ENCODE measurements around the gene CASK. TPM values are rescaled to one million over a fixed set of nuclear protein-coding genes. Genes with fewer than 3 reads are reported as not detected.

Gene CASK
- total and polyA plus RNA-seq, 4 donors: 3.6 to 14.8 (median 6.2) TPM

DNA sequence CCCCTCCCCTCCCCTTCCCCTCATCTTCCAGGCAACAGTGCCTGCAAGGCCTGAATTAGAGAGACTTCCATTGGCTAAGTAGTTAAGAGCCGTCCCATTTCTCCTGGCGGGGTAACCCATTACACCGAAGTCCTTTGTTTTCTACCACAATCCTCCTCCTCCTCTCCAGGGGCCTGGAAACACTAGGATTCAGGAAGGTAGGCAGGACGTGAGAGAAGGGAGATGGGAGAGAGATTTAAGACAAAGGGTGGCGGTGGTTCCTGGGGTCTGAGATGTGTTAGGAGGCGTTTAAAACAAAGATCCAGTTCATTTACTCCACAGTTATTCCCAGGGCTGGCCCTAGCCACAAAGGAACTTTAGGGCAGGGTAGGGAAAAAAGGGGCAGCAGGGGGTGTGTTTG, 448.2 kb downstream of the CASK start:
- no peaks in the 10 kb centered on the region for H3K9me3 ChIP-seq (ENCODE audit: control insufficient read depth in 4 of 4, low read length in 3 of 4)
- H3K4me3 ChIP-seq (ENCODE audit: low read depth in 1 of 3, low read length in 3 of 3): no peak overlapping the region
- H3K27ac ChIP-seq (ENCODE audit: low read depth in 1 of 2, low read length in 2 of 2): no peak overlapping the region
- no peaks in the 10 kb centered on the region for H3K4me1 ChIP-seq (ENCODE audit: control insufficient read depth in 4 of 4, insufficient read depth in 4 of 4, low read length in 3 of 4)
- H3K36me3 ChIP-seq (ENCODE audit: control insufficient read depth in 4 of 4, insufficient read depth in 3 of 4, low read depth in 1 of 4, low read length in 3 of 4): no peaks in the 10 kb centered on the region
- H3K9ac ChIP-seq (ENCODE audit: low read depth in 1 of 2, low read length in 2 of 2): no peak overlapping the region
- no peak for DNase-seq (ENCODE audit: low spot score)
- H3K27me3 ChIP-seq (ENCODE audit: control insufficient read depth in 4 of 4, insufficient read depth in 4 of 4, low read length in 3 of 4): no peaks in the 10 kb centered on the region
- WGBS: 90% methylated on average over 6 of the region's 6 CpGs
- TF ChIP-seq JUND (IDR thresholded peaks at IDR 0.05) (no peak), RXRA (IDR thresholded peaks at IDR 0.05) (no peak), HNF4G (IDR thresholded peaks at IDR 0.05) (no peak), SP1 (IDR thresholded peaks at IDR 0.05) (no peak), RAD21 (IDR thresholded peaks at IDR 0.05) (no peak), YY1 (IDR thresholded peaks at IDR 0.05) (no peak), HNF4A (conservative IDR thresholded peaks at IDR 0.05) (no peak), GABPA (IDR thresholded peaks at IDR 0.05 in 1 of 2, conservative IDR thresholded peaks at IDR 0.05 in 1 of 2) (no peak), TAF1 (conservative IDR thresholded peaks at IDR 0.05) (no peak), EGR1 (IDR thresholded peaks at IDR 0.05; ENCODE audit: low read depth in 2 of 2) (no peak), NR2F2 (IDR thresholded peaks at IDR 0.05) (no peak), FOXA1 (IDR thresholded peaks at IDR 0.05) (no peak), FOXA2 (IDR thresholded peaks at IDR 0.05) (no peak)
- TF ChIP-seq, protein P1, sequence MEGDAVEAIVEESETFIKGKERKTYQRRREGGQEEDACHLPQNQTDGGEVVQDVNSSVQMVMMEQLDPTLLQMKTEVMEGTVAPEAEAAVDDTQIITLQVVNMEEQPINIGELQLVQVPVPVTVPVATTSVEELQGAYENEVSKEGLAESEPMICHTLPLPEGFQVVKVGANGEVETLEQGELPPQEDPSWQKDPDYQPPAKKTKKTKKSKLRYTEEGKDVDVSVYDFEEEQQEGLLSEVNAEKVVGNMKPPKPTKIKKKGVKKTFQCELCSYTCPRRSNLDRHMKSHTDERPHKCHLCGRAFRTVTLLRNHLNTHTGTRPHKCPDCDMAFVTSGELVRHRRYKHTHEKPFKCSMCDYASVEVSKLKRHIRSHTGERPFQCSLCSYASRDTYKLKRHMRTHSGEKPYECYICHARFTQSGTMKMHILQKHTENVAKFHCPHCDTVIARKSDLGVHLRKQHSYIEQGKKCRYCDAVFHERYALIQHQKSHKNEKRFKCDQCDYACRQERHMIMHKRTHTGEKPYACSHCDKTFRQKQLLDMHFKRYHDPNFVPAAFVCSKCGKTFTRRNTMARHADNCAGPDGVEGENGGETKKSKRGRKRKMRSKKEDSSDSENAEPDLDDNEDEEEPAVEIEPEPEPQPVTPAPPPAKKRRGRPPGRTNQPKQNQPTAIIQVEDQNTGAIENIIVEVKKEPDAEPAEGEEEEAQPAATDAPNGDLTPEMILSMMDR (IDR thresholded peaks at IDR 0.05; ENCODE audit: low read depth, low read length, missing input control): no peak
- TF ChIP-seq, protein P2, sequence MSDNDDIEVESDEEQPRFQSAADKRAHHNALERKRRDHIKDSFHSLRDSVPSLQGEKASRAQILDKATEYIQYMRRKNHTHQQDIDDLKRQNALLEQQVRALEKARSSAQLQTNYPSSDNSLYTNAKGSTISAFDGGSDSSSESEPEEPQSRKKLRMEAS (IDR thresholded peaks at IDR 0.05): no peak
- TF ChIP-seq, protein P3, sequence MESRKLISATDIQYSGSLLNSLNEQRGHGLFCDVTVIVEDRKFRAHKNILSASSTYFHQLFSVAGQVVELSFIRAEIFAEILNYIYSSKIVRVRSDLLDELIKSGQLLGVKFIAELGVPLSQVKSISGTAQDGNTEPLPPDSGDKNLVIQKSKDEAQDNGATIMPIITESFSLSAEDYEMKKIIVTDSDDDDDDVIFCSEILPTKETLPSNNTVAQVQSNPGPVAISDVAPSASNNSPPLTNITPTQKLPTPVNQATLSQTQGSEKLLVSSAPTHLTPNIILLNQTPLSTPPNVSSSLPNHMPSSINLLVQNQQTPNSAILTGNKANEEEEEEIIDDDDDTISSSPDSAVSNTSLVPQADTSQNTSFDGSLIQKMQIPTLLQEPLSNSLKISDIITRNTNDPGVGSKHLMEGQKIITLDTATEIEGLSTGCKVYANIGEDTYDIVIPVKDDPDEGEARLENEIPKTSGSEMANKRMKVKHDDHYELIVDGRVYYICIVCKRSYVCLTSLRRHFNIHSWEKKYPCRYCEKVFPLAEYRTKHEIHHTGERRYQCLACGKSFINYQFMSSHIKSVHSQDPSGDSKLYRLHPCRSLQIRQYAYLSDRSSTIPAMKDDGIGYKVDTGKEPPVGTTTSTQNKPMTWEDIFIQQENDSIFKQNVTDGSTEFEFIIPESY (IDR thresholded peaks at IDR 0.05): no peak
- TF ChIP-seq, protein P4, sequence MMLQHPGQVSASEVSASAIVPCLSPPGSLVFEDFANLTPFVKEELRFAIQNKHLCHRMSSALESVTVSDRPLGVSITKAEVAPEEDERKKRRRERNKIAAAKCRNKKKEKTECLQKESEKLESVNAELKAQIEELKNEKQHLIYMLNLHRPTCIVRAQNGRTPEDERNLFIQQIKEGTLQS (IDR thresholded peaks at IDR 0.05): no peak
- TF ChIP-seq, protein P5, sequence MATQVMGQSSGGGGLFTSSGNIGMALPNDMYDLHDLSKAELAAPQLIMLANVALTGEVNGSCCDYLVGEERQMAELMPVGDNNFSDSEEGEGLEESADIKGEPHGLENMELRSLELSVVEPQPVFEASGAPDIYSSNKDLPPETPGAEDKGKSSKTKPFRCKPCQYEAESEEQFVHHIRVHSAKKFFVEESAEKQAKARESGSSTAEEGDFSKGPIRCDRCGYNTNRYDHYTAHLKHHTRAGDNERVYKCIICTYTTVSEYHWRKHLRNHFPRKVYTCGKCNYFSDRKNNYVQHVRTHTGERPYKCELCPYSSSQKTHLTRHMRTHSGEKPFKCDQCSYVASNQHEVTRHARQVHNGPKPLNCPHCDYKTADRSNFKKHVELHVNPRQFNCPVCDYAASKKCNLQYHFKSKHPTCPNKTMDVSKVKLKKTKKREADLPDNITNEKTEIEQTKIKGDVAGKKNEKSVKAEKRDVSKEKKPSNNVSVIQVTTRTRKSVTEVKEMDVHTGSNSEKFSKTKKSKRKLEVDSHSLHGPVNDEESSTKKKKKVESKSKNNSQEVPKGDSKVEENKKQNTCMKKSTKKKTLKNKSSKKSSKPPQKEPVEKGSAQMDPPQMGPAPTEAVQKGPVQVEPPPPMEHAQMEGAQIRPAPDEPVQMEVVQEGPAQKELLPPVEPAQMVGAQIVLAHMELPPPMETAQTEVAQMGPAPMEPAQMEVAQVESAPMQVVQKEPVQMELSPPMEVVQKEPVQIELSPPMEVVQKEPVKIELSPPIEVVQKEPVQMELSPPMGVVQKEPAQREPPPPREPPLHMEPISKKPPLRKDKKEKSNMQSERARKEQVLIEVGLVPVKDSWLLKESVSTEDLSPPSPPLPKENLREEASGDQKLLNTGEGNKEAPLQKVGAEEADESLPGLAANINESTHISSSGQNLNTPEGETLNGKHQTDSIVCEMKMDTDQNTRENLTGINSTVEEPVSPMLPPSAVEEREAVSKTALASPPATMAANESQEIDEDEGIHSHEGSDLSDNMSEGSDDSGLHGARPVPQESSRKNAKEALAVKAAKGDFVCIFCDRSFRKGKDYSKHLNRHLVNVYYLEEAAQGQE (IDR thresholded peaks at IDR 0.05): no peak
